GM12801 (cell line): ENCODE data around the gene INSM1.

Experiments
- CTCF ChIP-seq: IDR thresholded peaks from one replicate; pipeline ENCODE4 v1.5.1; 2011; ENCODE audit warnings: control low read depth; ENCODE audit not compliant: insufficient read length; ENCODE audit errors: extremely low read depth

The INSM1 gene

GRCh38 chr20:20331156-20331555 lies 36.7 kb upstream of the INSM1 start:
- TF ChIP-seq CTCF, result no peak

- TF ChIP-seq CTCF, result no peak
Observed at GRCh38 chr20:20331817-20332216, 36.1 kb upstream of the INSM1 start.

GRCh38 chr20:20333866-20334265 lies 34.0 kb upstream of the INSM1 start:
- no peak for TF ChIP-seq CTCF

GRCh38 chr20:20334489-20334888 lies 33.4 kb upstream of the INSM1 start:
- no peak for TF ChIP-seq CTCF

- no peak for TF ChIP-seq CTCF
Observed at GRCh38 chr20:20338133-20338730, 29.7 kb upstream of the INSM1 start.

- no peak for TF ChIP-seq CTCF
Observed at GRCh38 chr20:20340443-20340842, 27.5 kb upstream of the INSM1 start.

GRCh38 chr20:20341371-20341770 lies 26.5 kb upstream of the INSM1 start:
- TF ChIP-seq CTCF, result no peak
